Breast epithelium (tissue), 4 donors: Measurements from ENCODE around the gene CHRNG. TPM values are rescaled to one million over a fixed set of nuclear protein-coding genes. Genes with fewer than 3 reads are reported as not detected.

ENCODE experiments used
- DNase-seq, 2 donors: peaks; one replicate each; pipeline ENCODE4 v3.0.0-alpha.2; 2019; ENCODE audit warnings: low spot score in 2 of 2
- H3K27ac ChIP-seq, 2 donors: fragments of 200-600 bp; sonication (generic) in 1 of 2; one replicate each; pipeline ENCODE4 v1.5.1; 2016 to 2019; ENCODE audit warnings: mild to moderate bottlenecking in 1 of 2
- H3K27me3 ChIP-seq, 2 donors: fragments of 200-600 bp; sonication (generic) in 1 of 2; one replicate each; pipeline versions ENCODE4 v1.5.1 to v1.6.0; 2017 to 2019; ENCODE audit warnings: control low read depth in 1 of 2, mild to moderate bottlenecking in 1 of 2
- H3K36me3 ChIP-seq: fragments of 200-600 bp; one replicate; pipeline ENCODE4 v1.5.1; 2019
- H3K4me1 ChIP-seq, 2 donors: fragments of 200-600 bp; sonication (generic); one replicate each; pipeline ENCODE4 v1.5.1; 2016 to 2019; ENCODE audit warnings: control low read depth in 1 of 2
- H3K4me3 ChIP-seq, 3 donors: fragments of 200-600 bp; sonication (generic); 1 replicate in 2 of 3; 2 replicates in 1 of 3; pipeline ENCODE4 v1.5.1; 2016 to 2019; ENCODE audit warnings: mild to moderate bottlenecking in 3 of 3, moderate library complexity in 2 of 3
- H3K9me3 ChIP-seq, 2 donors: fragments of 200-600 bp; sonication (generic) in 1 of 2; one replicate each; pipeline ENCODE4 v1.5.1; 2016 to 2019; ENCODE audit warnings: control low read depth in 1 of 2
- POLR2A ChIP-seq: fragments of 450-650 bp; IDR thresholded peaks from one replicate; pipeline ENCODE4 v1.6.1; 2016; ENCODE audit warnings: antibody characterized with exemption, mild to moderate bottlenecking, moderate library complexity
- POLR2AphosphoS5 ChIP-seq, 3 donors: sonication (generic); formaldehyde crosslinking; IDR thresholded peaks; one replicate each; pipeline ENCODE4 v1.6.1; 2017; ENCODE audit warnings: antibody characterized with exemption in 3 of 3
- intact Hi-C: fragments of 100-400 bp; cut with DNase I; formaldehyde crosslinking; loops from one replicate; pipeline ENCODE4 v1.15.1; 2023; ENCODE audit warnings: low total_unique reads
- total RNA-seq, 3 donors: library from RNA; depleted of rRNA; stranded (reverse); fragments of >200 nt; gene quantifications; one replicate each; pipeline ENCODE4 v1.1.0, GENCODE V29; 2016
- TF ChIP-seq, protein P1 (sequence below), 3 donors: fragments of 450-650 bp; IDR thresholded peaks; one replicate each; pipeline ENCODE4 v1.5.1; 2016 to 2017; ENCODE audit warnings: antibody characterized with exemption in 3 of 3, mild to moderate bottlenecking in 3 of 3, moderate library complexity in 3 of 3

Gene CHRNG
- total RNA-seq, 3 donors from 2014 or later: not detected

DNA sequence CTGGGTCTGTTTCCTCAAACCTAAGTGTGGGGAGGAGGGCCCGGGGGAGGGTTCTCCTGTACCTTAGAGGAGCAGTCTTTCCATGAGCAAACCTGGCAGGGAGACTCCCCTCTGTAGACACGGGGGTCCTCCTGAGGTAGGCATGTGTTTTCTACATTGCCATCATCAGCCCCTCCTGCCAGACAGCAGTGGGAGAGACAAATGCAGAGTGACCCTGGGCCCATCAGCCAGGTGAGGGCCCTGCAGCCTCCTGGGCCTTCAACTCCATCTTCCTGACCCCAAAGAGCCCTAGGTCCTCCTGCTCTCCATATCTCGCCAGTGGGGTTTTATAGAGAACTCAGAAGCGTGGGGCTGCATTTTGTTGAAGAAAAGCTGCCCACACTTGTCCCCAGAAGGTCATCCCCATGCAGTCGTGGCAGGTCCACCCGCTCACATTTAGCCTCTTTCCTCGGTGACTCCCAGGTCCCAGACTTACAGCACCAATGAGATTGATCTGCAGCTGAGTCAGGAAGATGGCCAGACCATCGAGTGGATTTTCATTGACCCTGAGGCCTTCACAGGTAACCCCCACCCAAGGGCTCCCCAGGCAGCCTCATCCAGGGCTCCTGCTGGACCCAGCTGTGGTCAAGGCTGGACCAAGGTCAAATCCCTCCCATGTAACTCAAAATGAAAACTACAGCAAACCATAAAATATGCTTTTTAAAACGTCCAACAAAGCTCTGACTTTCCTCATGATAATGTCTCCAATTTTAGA, 2.6 kb downstream of the CHRNG start:
- H3K27ac ChIP-seq: no peak overlapping the region
- no peaks in the 10 kb centered on the region for H3K9me3 ChIP-seq
- intact Hi-C loops: no loop called here
- no peak overlapping the region for H3K4me3 ChIP-seq
- DNase-seq: peak in 1 of 2 donors; percentile 14
- no peaks in the 10 kb centered on the region for H3K4me1 ChIP-seq
- no peaks in the 10 kb centered on the region for H3K36me3 ChIP-seq
- peaks cover 0 to 9% of the 10 kb centered on the region in 2 donors for H3K27me3 ChIP-seq
- TF ChIP-seq, protein P1, sequence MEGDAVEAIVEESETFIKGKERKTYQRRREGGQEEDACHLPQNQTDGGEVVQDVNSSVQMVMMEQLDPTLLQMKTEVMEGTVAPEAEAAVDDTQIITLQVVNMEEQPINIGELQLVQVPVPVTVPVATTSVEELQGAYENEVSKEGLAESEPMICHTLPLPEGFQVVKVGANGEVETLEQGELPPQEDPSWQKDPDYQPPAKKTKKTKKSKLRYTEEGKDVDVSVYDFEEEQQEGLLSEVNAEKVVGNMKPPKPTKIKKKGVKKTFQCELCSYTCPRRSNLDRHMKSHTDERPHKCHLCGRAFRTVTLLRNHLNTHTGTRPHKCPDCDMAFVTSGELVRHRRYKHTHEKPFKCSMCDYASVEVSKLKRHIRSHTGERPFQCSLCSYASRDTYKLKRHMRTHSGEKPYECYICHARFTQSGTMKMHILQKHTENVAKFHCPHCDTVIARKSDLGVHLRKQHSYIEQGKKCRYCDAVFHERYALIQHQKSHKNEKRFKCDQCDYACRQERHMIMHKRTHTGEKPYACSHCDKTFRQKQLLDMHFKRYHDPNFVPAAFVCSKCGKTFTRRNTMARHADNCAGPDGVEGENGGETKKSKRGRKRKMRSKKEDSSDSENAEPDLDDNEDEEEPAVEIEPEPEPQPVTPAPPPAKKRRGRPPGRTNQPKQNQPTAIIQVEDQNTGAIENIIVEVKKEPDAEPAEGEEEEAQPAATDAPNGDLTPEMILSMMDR (IDR thresholded peaks at IDR 0.05): no peak
- TF ChIP-seq POLR2A (no peak), POLR2AphosphoS5 (IDR thresholded peaks at IDR 0.05) (no peak)

DNA sequence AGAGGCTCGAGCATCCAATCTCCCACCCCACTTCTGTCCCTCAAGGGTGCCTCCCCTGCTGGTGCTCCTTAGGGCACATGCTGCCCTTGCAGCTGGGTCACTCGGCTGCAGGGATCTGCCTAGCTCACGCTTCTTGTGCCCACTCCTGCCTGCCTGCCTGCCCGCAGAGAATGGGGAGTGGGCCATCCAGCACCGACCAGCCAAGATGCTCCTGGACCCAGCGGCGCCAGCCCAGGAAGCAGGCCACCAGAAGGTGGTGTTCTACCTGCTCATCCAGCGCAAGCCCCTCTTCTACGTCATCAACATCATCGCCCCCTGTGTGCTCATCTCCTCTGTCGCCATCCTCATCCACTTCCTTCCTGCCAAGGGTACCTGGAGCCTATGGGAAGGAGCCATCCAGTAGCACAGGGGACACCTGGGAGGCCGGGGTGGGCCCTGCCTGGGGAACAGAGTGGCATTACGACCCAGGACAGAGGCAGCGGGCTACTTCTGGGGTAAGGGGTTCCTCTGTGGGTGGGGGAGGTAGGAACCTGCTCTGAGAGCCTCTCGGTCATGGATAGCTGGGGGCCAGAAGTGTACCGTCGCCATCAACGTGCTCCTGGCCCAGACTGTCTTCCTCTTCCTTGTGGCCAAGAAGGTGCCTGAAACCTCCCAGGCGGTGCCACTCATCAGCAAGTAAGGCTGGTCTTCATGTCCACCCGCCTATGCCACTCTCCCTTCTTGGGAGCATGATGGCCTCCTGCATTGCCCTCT, 3.4 kb downstream of the CHRNG start:
- peaks cover 0 to 9% of the 10 kb centered on the region in 2 donors for H3K27me3 ChIP-seq
- intact Hi-C loops: no loop called here
- TF ChIP-seq POLR2A: no peak
- TF ChIP-seq POLR2AphosphoS5 (IDR thresholded peaks at IDR 0.05): no peak
- TF ChIP-seq, protein P1 (IDR thresholded peaks at IDR 0.05): no peak
- peak in 1 of 2 donors; percentile 47 for DNase-seq
- no peaks in the 10 kb centered on the region for H3K36me3 ChIP-seq
- no peaks in the 10 kb centered on the region for H3K9me3 ChIP-seq
- no peaks in the 10 kb centered on the region for H3K4me1 ChIP-seq
- no peak overlapping the region for H3K4me3 ChIP-seq
- no peak overlapping the region for H3K27ac ChIP-seq

DNA sequence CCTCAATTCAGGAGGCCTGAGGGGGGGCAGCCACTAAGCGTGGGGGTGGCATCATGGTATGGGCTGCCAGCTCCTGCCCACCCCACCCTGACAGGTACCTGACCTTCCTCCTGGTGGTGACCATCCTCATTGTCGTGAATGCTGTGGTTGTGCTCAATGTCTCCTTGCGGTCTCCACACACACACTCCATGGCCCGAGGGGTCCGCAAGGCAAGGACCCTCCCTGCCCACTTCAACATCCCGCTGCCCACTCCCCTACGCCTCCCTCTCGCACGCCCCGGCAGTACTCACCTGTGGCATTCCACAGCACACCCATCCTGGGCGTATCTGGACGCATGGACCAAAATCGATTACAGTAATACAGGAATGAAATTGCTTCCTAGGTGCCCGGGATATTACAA, 4.0 kb downstream of the CHRNG start:
- TF ChIP-seq, protein P1 (IDR thresholded peaks at IDR 0.05): no peak
- no peak for TF ChIP-seq POLR2A
- no peak for TF ChIP-seq POLR2AphosphoS5 (IDR thresholded peaks at IDR 0.05)

DNA sequence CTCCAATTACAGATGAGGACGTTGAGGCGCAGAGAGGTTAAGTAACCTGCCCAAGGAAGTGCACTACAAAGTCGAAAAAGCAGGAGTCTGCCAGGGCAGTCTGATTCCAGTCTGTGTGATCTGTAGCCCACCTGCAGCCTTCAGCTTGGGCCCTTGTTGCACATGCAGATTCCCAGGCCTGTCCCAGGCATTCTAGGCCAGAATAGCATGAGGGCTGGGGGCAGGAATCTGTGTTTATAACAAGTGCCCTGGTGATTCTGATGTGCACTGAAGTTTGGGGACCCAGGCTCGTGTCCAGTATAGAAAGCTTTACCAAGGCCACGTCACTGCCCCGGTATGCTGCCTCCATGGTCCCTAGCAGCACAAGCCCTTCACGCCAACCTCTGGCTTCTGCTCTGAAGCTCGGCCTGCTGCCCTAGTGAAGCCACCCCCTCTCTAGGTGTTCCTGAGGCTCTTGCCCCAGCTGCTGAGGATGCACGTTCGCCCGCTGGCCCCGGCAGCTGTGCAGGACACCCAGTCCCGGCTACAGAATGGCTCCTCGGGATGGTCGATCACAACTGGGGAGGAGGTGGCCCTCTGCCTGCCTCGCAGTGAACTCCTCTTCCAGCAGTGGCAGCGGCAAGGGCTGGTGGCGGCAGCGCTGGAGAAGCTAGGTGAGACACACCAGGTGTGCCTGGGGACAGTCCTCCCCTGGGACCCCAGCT, 4.6 kb downstream of the CHRNG start:
- Histone ChIP-seq H3K36me3 (no peaks in the 10 kb centered on the region), H3K9me3 (no peaks in the 10 kb centered on the region), H3K4me3 (no peak overlapping the region), H3K27ac (no peak overlapping the region), H3K27me3 (peaks cover 0 to 9% of the 10 kb centered on the region in 2 donors), H3K4me1 (no peaks in the 10 kb centered on the region)
- no peak for DNase-seq
- intact Hi-C loops: no loop called here
- TF ChIP-seq POLR2AphosphoS5 (IDR thresholded peaks at IDR 0.05) (no peak), POLR2A (no peak)
- TF ChIP-seq, protein P1 (IDR thresholded peaks at IDR 0.05): no peak

More for the DNA sequence above, 4.0 kb downstream of the CHRNG start:
- Histone ChIP-seq H3K27me3 (peaks cover 0 to 9% of the 10 kb centered on the region in 2 donors), H3K4me3 (no peak overlapping the region), H3K4me1 (no peaks in the 10 kb centered on the region), H3K9me3 (no peaks in the 10 kb centered on the region), H3K36me3 (no peaks in the 10 kb centered on the region), H3K27ac (no peak overlapping the region)
- no peak for DNase-seq
- intact Hi-C loops: no loop called here
